ENCODE data around the gene TTC13.
A peak's percentile ranks its signal among the peaks of the same experiment; 100 is the strongest.
"Not testable (repeated sequence)": the region's sequence is repeated elsewhere in the genome, so short reads cannot be mapped to it uniquely, and the experiment has no call there.

Gene TTC13

DNA sequence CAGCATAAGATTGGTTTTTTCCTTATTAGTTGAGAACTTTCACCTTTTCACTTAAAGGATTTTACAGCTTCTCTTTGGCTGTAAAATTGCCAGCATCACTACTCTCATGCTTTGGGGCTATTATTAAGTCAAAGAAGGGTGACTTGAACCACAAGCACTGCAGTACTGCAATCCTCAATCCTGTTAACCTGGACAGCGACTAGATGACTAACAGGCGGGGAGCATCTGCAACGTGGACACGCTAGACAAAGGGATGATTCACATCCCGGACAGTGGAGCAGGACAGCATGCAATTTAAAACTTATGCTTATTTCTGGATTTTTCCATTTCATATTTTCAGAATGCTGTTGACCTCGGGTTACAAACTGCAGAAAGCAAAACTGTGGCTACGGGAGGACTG is 8.3 kb upstream of the TTC13 start:
- DNase-seq: no peak

- no peak for DNase-seq
Observed at GRCh38 chr1:230985711-230986110, 7.0 kb upstream of the TTC13 start.

GRCh38 chr1:230984622-230985515 is 6.2 kb upstream of the TTC13 start:
- DNase-seq: not testable (repeated sequence)

GRCh38 chr1:230983811-230984210 is 5.2 kb upstream of the TTC13 start:
- DNase-seq: no peak

GRCh38 chr1:230982696-230983095 is 4.0 kb upstream of the TTC13 start:
- no peak for DNase-seq

GRCh38 chr1:230979952-230980351 is 1.3 kb upstream of the TTC13 start:
- DNase-seq: no peak

GRCh38 chr1:230979389-230979716 is 692 bp upstream of the TTC13 start:
- DNase-seq: no peak

- DNase-seq: peak; percentile 10 to 28
Observed at GRCh38 chr1:230977761-230978490, 735 bp downstream of the TTC13 start.

- DNase-seq: peak; percentile 23 to 27
Observed at GRCh38 chr1:230976825-230977747, 1.6 kb downstream of the TTC13 start.

DNA sequence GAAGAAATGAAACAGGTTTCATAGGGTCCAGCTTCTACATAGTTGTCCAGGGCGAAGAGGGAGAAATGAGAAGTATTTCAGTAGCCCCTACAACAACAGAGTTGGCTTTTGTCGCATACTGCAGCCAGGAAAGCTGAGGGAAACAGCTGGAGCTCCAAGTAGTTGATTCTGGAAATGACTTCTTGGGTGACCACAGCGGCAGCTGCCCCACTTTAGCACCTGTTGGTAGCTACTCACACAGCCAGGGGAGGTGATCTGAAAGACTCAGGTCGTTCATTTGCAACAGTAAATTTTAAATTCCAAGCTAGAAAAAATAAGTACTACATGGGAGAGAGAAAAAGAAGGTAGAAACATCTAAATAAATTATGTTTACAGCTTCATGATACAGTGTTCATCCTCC is 2.3 kb downstream of the TTC13 start:
- no peak for DNase-seq

DNA sequence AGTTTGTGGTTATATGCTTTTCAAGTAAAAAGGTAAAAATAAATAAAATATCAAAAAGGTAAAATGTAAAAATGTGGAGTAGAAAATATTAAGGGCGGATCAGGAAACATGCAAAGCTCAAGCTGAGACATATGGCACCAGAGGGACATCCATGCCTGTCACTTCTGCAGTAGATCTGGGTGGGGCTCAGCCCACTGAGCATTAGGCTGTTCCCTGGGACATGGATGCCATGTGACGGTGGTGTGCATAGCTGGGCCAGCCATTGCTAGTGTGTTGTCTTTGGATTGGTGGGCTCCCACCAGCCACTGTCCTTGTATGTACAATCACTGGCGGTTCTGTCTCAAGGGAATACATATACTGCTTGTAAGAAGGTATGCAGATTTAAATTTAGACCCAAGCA is 3.0 kb downstream of the TTC13 start:
- no peak for DNase-seq

DNA sequence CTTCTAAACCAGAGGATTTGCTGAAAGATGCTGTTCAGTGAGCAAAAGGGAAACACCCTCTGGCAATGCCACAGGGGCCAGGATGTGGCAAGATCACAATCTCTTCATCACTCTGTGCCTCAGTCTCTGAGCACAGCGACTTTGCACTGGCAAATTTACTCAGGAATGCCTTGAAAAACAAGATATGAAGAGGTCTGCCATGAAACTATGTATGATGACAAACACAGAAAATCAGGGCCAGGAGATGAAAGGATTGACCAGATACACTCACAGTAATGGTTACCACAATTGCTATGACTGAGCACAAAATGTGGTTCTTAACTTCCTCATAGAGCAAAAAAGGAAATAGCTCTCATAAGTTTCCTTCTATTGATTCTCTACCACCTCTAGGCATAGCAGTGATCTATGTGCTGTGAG is 5.8 kb downstream of the TTC13 start:
- peak; percentile 40 to 42 for DNase-seq

DNA sequence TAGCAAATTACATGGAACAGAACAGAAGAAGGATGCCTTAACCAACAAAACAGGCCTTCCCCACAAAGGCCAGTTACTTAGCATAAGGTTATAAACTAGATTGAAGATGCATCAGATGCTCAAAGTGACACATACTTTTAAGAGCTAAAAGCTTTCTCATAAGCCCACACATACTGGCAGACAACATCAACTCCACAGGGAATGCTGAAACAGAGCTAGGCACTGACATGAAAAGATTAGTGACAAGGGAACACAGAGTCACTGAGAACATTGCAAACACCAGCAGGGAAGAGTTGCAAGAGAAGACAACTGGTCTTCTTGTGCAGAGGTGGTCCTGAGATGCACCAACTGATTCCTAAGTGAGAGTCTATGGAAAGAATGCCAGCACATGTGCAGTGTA is 6.9 kb downstream of the TTC13 start:
- no peak for DNase-seq

GRCh38 chr1:230970432-230970831 is 8.2 kb downstream of the TTC13 start:
- DNase-seq: no peak

DNA sequence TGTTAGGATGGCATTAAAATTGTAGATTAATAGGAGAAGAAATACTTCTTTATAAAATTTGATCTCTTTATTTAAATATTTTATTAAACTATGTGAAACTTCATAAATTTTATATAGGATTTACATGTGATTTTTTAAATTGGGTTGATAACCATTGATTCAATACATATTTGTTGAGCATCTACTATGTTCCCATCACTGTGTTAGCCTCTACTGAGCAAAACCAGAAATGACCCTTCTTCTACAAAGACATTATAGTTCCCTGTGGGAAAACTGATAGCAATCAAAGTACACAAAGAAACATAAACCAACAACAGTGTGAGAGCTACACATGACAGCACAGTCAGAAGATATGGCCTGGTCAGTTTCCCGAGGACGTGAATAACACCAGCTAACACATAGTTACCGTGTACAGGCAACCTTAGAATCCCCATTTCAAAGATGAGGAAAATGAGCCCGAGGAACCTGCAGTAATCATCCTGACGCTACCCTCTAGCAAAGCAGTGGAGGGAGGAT is 12.2 kb downstream of the TTC13 start:
- DNase-seq: no peak

DNA sequence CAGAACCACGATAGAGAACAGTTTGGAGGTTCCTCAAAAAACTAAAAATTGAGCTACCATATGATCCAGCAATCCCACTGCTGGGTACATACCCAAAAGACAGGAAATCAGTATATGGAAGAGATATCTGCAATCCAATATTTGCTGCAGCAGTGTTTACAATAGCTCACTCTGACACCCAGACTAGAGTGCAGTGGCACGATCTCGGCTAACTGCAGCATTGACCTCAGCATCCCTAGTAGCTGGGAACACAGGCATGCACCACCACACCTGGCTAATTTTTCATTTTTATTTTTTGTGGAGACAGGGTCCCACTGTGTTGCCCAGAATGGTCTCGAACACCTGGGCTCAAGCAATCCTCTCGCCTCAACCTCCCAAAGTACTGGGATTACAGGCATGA is 13.1 kb downstream of the TTC13 start:
- DNase-seq: no peak

GRCh38 chr1:230964896-230965295 is 13.8 kb downstream of the TTC13 start:
- no peak for DNase-seq

DNA sequence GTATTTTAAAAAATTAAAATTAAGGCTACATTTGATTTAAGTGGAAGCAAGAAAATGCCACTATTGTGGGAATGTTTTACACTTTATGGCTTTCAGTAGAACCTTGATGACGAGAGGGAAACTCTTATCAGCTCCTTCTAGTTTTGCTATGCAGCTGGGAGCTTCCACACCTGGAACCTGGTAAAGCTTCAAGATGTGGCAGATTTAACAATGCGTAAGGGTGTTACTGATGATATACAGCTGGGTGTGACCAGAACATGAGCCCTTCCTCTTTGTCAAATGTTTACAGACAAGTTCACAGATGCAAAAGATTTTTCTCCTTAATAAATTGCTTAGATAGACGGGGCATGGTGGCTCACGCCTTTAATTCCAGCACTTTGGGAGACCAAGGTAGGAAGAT is 20.3 kb downstream of the TTC13 start:
- DNase-seq: no peak

- DNase-seq: no peak
Observed at GRCh38 chr1:230957580-230957989, 21.1 kb downstream of the TTC13 start.

DNA sequence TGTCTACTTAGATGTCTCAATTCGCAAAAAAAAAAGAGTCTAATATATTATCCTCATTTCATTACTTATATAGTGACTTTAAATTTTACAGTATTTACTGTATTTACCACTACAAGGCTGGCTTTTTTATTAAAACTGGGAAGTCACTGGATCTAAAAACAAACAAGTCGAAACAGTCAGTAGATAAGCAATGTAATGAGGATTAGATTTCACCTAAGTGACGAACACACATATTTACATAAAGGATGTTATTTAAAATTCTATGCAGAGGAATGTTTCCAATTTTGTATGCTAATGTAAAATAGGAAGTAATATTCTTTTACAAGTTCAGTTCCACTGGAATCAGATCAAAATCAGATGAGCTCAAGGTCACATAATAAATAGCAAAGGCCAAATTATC is 28.3 kb downstream of the TTC13 start:
- no peak for DNase-seq

GRCh38 chr1:230948903-230949302 is 29.8 kb downstream of the TTC13 start:
- DNase-seq: no peak

GRCh38 chr1:230948301-230948700 is 30.4 kb downstream of the TTC13 start:
- DNase-seq: no peak

DNA sequence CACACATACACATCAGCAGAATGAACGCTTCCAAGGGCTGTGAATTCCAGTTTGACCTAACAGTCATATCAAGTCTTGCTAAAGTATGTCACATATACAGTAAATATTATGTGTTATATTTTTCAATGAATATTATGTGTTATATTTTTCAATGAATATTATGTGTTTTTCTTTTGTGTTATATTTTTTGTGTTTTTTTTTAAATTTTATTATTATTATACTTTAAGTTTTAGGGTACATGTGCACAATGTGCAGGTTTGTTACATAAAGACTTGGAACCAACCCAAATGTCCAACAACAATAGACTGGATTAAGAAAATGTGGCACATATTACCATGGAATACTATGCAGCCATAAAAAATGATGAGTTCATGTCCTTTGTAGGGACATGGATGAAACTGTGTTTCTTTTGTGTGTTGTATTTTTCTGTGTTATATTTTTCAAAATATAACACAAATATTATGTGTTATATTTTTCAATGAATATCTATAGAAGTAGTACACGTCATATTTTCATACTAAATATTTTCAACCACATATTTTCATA is 35.5 kb downstream of the TTC13 start:
- DNase-seq: no peak
